Astrocyte (in vitro differentiated cells and primary cell): ENCODE measurements around the gene TENT4A.

Source experiments
- EZH2 ChIP-seq: IDR thresholded peaks from 2 replicates; pipeline ENCODE4 v1.6.1; 2012; ENCODE audit warnings: mild to moderate bottlenecking, low read length, inconsistent platforms; ENCODE audit not compliant: insufficient read depth
- TF ChIP-seq, protein P1 (sequence below): IDR thresholded peaks from 2 replicates; pipeline ENCODE4 v1.5.1; 2011; ENCODE audit warnings: low read depth, mild to moderate bottlenecking, inconsistent platforms, low read length, moderate library complexity; ENCODE audit not compliant: insufficient read depth

DNA sequence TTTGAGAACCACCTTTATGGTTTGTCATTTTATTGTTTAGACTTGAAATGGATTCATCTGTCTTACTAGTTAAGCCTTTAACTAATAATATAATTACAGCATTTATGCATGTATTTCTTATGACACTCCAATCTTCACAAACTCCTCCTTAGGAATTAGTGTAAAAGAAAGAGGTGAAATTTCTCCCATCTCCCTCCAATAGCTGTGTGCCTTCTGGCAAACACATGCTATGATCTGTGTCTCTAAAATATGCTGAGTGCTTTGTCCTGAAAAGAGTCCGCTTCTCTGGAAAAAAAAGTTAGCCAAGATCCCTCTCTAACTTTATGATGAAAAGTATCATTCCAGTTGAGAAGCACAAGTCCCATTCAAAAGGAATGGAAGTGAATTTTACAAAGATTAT lies 13.9 kb upstream of the TENT4A start:
- TF ChIP-seq, protein P1, sequence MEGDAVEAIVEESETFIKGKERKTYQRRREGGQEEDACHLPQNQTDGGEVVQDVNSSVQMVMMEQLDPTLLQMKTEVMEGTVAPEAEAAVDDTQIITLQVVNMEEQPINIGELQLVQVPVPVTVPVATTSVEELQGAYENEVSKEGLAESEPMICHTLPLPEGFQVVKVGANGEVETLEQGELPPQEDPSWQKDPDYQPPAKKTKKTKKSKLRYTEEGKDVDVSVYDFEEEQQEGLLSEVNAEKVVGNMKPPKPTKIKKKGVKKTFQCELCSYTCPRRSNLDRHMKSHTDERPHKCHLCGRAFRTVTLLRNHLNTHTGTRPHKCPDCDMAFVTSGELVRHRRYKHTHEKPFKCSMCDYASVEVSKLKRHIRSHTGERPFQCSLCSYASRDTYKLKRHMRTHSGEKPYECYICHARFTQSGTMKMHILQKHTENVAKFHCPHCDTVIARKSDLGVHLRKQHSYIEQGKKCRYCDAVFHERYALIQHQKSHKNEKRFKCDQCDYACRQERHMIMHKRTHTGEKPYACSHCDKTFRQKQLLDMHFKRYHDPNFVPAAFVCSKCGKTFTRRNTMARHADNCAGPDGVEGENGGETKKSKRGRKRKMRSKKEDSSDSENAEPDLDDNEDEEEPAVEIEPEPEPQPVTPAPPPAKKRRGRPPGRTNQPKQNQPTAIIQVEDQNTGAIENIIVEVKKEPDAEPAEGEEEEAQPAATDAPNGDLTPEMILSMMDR, result no peak
- TF ChIP-seq EZH2, result no peak
